HG02623 (cell line): Measurements from ENCODE around the gene APOBEC3C.
"Not testable (repeated sequence)": the region's sequence is repeated elsewhere in the genome, so short reads cannot be mapped to it uniquely, and the experiment has no call there.

Source experiments
- ATAC-seq: cut with Tn5 transposase; IDR thresholded peaks from one replicate; pipeline ENCODE4 v1.9.1; 2021; ENCODE audit warnings: moderate library complexity; ENCODE audit not compliant: unreplicated experiment

APOBEC3C gene

GRCh38 chr22:39013942-39014722, at the start of gene APOBEC3C:
APOBEC3C (plus strand) TSS chr22:39014257; CDS start chr22:39014363, 106 bp downstream.
- peak; percentile 85 for ATAC-seq

GRCh38 chr22:38964306-38964705, 49.8 kb upstream of the APOBEC3C start:
- ATAC-seq, result no peak

- no peak for ATAC-seq
Observed at GRCh38 chr22:38964989-38965388, 49.1 kb upstream of the APOBEC3C start.

GRCh38 chr22:38965614-38966379, 48.3 kb upstream of the APOBEC3C start:
- no peak for ATAC-seq

- ATAC-seq, result no peak
Observed at GRCh38 chr22:38966380-38966702, 47.7 kb upstream of the APOBEC3C start.

GRCh38 chr22:38966942-38967341, 47.1 kb upstream of the APOBEC3C start:
- no peak for ATAC-seq

- ATAC-seq, result no peak
Observed at GRCh38 chr22:38967451-38968450, 46.3 kb upstream of the APOBEC3C start.

- no peak for ATAC-seq
Observed at GRCh38 chr22:38968801-38969200, 45.3 kb upstream of the APOBEC3C start.

- no peak for ATAC-seq
Observed at GRCh38 chr22:38970551-38970950, 43.5 kb upstream of the APOBEC3C start.

- ATAC-seq, result no peak
Observed at GRCh38 chr22:38971202-38971601, 42.9 kb upstream of the APOBEC3C start.

GRCh38 chr22:38971791-38972190, 42.3 kb upstream of the APOBEC3C start:
- no peak for ATAC-seq

- no peak for ATAC-seq
Observed at GRCh38 chr22:38972558-38972957, 41.5 kb upstream of the APOBEC3C start.

- no peak for ATAC-seq
Observed at GRCh38 chr22:38973289-38974169, 40.5 kb upstream of the APOBEC3C start.

- ATAC-seq, result no peak
Observed at GRCh38 chr22:38974170-38974825, 39.8 kb upstream of the APOBEC3C start.

GRCh38 chr22:38974826-38975175, 39.3 kb upstream of the APOBEC3C start:
- ATAC-seq, result no peak

GRCh38 chr22:38977289-38977688, 36.8 kb upstream of the APOBEC3C start:
- not testable (repeated sequence) for ATAC-seq

- ATAC-seq, result not testable (repeated sequence)
Observed at GRCh38 chr22:38980587-38980986, 33.5 kb upstream of the APOBEC3C start.

GRCh38 chr22:38981005-38981991, 32.8 kb upstream of the APOBEC3C start:
- no peak for ATAC-seq
